Caco-2 (cell line): ENCODE measurements around the gene AMOTL1. TPM values are rescaled to one million over a fixed set of nuclear protein-coding genes. Genes with fewer than 3 reads are reported as not detected.
A peak's percentile ranks its signal among the peaks of the same experiment; 100 is the strongest.

Experiments
- BruUV-seq: library from RNA; stranded (reverse); fragments of 400-500 nt; replicated peaks from 2 replicates; lab custom pipeline; 2021; lab: Mats Ljungman, UMichigan
- CTCF ChIA-PET: fragments of 300-600 bp; sonication (Branson Sonifier 250); formaldehyde crosslinking; loops from one replicate; lab custom pipeline; 2022; ENCODE audit warnings: antibody characterized with exemption; lab: Charles Lee
- POLR2A ChIA-PET: fragments of 300-600 bp; sonication (Branson Sonifier 250); formaldehyde crosslinking; loops from one replicate; lab custom pipeline; 2022; ENCODE audit warnings: antibody characterized with exemption; lab: Charles Lee
- DNase-seq, 2 experiments: peaks; one replicate each; pipeline versions ENCODE4 v3.0.0 to v3.0.0-alpha.2; 2020 to 2022
- H3K27me3 ChIP-seq: replicated peaks from 2 replicates; pipeline ENCODE4 v1.6.0; 2011; ENCODE audit warnings: low read length; ENCODE audit not compliant: control insufficient read depth, insufficient read depth
- H3K36me3 ChIP-seq: 2 replicates; pipeline ENCODE4 v1.5.1; 2011; ENCODE audit warnings: low read length; ENCODE audit not compliant: control insufficient read depth, insufficient read depth
- H3K4me1 ChIP-seq: fragments of 250-450 bp; sonication (Bioruptor Pico); 2 replicates; pipeline ENCODE4 v1.5.1; 2020; ENCODE audit warnings: mild to moderate bottlenecking
- H3K4me3 ChIP-seq: 2 replicates; pipeline ENCODE4 v1.5.1; 2011; ENCODE audit warnings: low read depth, mild to moderate bottlenecking, control low read depth, low read length
- H3K9me3 ChIP-seq: fragments of 250-450 bp; sonication (Bioruptor Pico); 2 replicates; pipeline ENCODE4 v1.5.1; 2020; ENCODE audit warnings: mild to moderate bottlenecking, moderate library complexity
- H3K27ac Mint-ChIP-seq: one replicate; pipeline ENCODE4 v1.8.0; 2022; ENCODE audit warnings: mixed read lengths; ENCODE audit not compliant: unreplicated experiment
- H3K27me3 Mint-ChIP-seq: one replicate; pipeline ENCODE4 v1.8.0; 2022; ENCODE audit warnings: mixed read lengths; ENCODE audit not compliant: insufficient read depth, unreplicated experiment
- H3K36me3 Mint-ChIP-seq: one replicate; pipeline ENCODE4 v1.8.0; 2022; ENCODE audit warnings: mild to moderate bottlenecking, mixed read lengths; ENCODE audit not compliant: insufficient read depth, unreplicated experiment
- H3K4me1 Mint-ChIP-seq: one replicate; pipeline ENCODE4 v1.8.0; 2022; ENCODE audit warnings: low read depth, mixed read lengths; ENCODE audit not compliant: unreplicated experiment
- H3K4me3 Mint-ChIP-seq: one replicate; pipeline ENCODE4 v1.8.0; 2022; ENCODE audit warnings: mild to moderate bottlenecking, moderate library complexity, mixed read lengths; ENCODE audit not compliant: unreplicated experiment
- H3K9me3 Mint-ChIP-seq: one replicate; pipeline ENCODE4 v1.8.0; 2022; ENCODE audit warnings: mixed read lengths; ENCODE audit not compliant: unreplicated experiment
- intact Hi-C: fragments of 100-400 bp; cut with micrococcal nuclease; formaldehyde crosslinking; loops from one replicate; pipeline ENCODE4 v1.10.0; 2022; ENCODE audit not compliant: unreplicated experiment
- total RNA-seq: library from RNA; stranded (reverse); gene quantifications from 2 replicates; pipeline ENCODE4 v1.2.3, GENCODE V29; 2022
- TF ChIP-seq, protein P1 (sequence below), 2 experiments: fragments of 200-600 bp in 1 of 2; IDR thresholded peaks; 1 replicate in 1 of 2; 2 replicates in 1 of 2; pipeline versions ENCODE4 v1.5.1 to v1.8.0; 2011 to 2022; ENCODE audit warnings: antibody characterized with exemption in 1 of 2, control low read depth in 1 of 2, inconsistent platforms in 1 of 2, low read depth in 1 of 2, low read length in 1 of 2, mild to moderate bottlenecking in 1 of 2, moderate library complexity in 1 of 2; ENCODE audit not compliant: insufficient read depth in 1 of 2, severe bottlenecking in 1 of 2, unreplicated experiment in 1 of 2

AMOTL1 gene
- total RNA-seq, 1 experiment from 2014 or later, result 60.8 TPM

DNA sequence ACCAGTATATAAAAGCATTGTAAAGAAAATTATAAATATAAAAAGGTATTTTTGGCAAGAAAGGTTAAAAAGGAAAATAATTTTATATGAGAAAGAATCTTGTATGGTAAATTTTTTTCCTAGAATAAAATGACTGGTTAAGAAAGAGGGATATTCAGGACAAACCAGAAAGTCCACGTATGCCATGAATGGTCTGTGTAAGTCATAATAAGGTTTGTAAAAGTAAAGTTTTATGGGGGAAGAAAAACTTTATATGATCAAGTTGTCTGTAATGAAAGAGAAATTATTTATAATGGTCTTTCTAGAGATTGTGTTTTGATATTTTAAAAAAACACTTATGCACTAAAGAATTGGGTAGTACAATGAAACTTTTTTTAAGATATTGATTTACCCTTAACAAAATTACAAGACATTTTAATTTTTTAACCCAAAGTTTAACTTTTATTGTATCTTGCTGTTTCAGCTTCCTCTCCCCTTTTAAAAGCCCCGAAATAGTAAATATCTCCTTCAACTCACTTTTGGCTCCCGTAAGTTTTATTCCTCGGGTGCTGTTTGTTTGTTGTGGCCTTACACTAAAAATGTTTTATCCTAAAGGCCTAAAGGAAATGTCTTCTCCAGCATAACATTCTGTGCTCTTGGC lies 47.7 kb downstream of the AMOTL1 start:
- Histone ChIP-seq H3K36me3 (peaks cover 8% of the 10 kb centered on the region), H3K4me1 (no peaks in the 10 kb centered on the region; the same call in 1 of the 2 replicates), H3K27me3 (no peaks in the 10 kb centered on the region), H3K9me3 (peaks cover 32% of the 10 kb centered on the region), H3K4me3 (no peak overlapping the region)
- CTCF ChIA-PET, result no interaction called here
- Mint-ChIP-seq H3K4me1 (peaks cover 9% of the 10 kb centered on the region), H3K27me3 (no peaks in the 10 kb centered on the region), H3K9me3 (peaks cover 64% of the 10 kb centered on the region), H3K4me3 (no peak overlapping the region), H3K36me3 (peaks cover 83% of the 10 kb centered on the region), H3K27ac (no peak overlapping the region)
- TF ChIP-seq, protein P1, sequence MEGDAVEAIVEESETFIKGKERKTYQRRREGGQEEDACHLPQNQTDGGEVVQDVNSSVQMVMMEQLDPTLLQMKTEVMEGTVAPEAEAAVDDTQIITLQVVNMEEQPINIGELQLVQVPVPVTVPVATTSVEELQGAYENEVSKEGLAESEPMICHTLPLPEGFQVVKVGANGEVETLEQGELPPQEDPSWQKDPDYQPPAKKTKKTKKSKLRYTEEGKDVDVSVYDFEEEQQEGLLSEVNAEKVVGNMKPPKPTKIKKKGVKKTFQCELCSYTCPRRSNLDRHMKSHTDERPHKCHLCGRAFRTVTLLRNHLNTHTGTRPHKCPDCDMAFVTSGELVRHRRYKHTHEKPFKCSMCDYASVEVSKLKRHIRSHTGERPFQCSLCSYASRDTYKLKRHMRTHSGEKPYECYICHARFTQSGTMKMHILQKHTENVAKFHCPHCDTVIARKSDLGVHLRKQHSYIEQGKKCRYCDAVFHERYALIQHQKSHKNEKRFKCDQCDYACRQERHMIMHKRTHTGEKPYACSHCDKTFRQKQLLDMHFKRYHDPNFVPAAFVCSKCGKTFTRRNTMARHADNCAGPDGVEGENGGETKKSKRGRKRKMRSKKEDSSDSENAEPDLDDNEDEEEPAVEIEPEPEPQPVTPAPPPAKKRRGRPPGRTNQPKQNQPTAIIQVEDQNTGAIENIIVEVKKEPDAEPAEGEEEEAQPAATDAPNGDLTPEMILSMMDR (IDR thresholded peaks at IDR 0.05; ENCODE audit: insufficient read depth in 1 of 2, low read depth in 1 of 2, low read length in 1 of 2, severe bottlenecking in 1 of 2, unreplicated experiment in 1 of 2), result no peak
- DNase-seq, result peak; percentile 62 to 63
- BruUV-seq, result no TSS peak
- intact Hi-C loops, result loop anchor here (2.0 kb wide), 1 partner anchor 17 kb away; no protein-coding TSS in a partner anchor
- POLR2A ChIA-PET, result no interaction called here

DNA sequence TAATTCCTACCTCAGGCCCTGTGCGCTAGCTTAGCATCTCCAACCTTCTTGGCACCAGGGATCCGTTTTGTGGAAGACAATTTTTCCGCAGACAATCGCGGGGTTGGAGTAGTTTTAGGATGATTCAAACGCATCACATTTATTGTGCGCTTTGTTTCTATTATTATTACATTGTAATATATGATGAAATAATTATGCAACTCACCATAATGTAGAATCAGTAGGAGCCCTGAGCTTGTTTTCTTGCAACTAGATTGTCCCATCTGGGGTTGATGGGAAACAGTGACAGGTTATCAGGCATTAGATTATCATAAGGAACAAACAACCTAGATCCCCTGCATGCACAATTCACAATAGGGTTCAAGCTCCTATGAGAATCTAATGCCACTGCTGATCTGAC lies 52.3 kb downstream of the AMOTL1 start:
- BruUV-seq, result no TSS peak
- POLR2A ChIA-PET, result no interaction called here

DNA sequence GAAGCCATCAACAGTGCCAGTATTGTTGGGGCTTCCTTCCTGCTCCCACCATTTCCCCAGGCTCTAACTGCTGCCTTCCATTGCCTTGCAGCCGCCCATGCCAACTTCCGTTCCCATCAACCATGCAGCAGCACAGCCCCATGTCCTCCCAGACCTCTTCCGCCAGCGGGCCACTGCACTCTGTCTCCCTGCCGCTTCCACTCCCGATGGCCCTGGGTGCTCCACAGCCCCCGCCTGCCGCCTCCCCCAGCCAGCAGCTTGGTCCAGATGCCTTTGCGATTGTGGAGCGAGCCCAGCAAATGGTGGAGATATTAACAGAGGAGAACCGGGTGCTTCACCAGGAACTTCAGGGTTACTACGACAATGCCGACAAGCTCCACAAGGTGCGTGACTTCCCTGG lies 53.3 kb downstream of the AMOTL1 start:
- Mint-ChIP-seq H3K27me3 (no peaks in the 10 kb centered on the region), H3K27ac (no peak overlapping the region), H3K4me1 (peaks cover 5% of the 10 kb centered on the region), H3K9me3 (peaks cover 29% of the 10 kb centered on the region), H3K4me3 (no peak overlapping the region), H3K36me3 (peaks cover 88% of the 10 kb centered on the region)
- ChIA-PET CTCF (no interaction called here), POLR2A (no interaction called here)
- intact Hi-C loops, result no loop called here
- H3K27me3 ChIP-seq, result no peaks in the 10 kb centered on the region
- no peak overlapping the region for H3K4me3 ChIP-seq
- no peak for DNase-seq
- TF ChIP-seq, protein P1 (IDR thresholded peaks at IDR 0.05; ENCODE audit: insufficient read depth in 1 of 2, low read depth in 1 of 2, low read length in 1 of 2, severe bottlenecking in 1 of 2, unreplicated experiment in 1 of 2), result no peak
- peaks cover 15% of the 10 kb centered on the region for H3K4me1 ChIP-seq
- peaks cover 5% of the 10 kb centered on the region for H3K36me3 ChIP-seq
- BruUV-seq, result no TSS peak
- H3K9me3 ChIP-seq, result peaks cover 15% of the 10 kb centered on the region

More for the DNA sequence above, 52.3 kb downstream of the AMOTL1 start:
- DNase-seq, result no peak
- no peak overlapping the region for H3K4me3 ChIP-seq
- peaks cover 5% of the 10 kb centered on the region for H3K4me1 ChIP-seq
- Mint-ChIP-seq H3K36me3 (peaks cover 90% of the 10 kb centered on the region), H3K4me3 (no peak overlapping the region), H3K27ac (no peak overlapping the region), H3K9me3 (peaks cover 32% of the 10 kb centered on the region), H3K27me3 (no peaks in the 10 kb centered on the region), H3K4me1 (no peaks in the 10 kb centered on the region)
- intact Hi-C loops, result no loop called here
- TF ChIP-seq, protein P1 (IDR thresholded peaks at IDR 0.05; ENCODE audit: insufficient read depth in 1 of 2, low read depth in 1 of 2, low read length in 1 of 2, severe bottlenecking in 1 of 2, unreplicated experiment in 1 of 2), result no peak
- no peaks in the 10 kb centered on the region for H3K27me3 ChIP-seq
- H3K9me3 ChIP-seq, result peaks cover 25% of the 10 kb centered on the region
- CTCF ChIA-PET, result no interaction called here
- peaks cover 5% of the 10 kb centered on the region for H3K36me3 ChIP-seq
